ENCODE measurements around the gene C19orf38. TPM values are rescaled to one million over a fixed set of nuclear protein-coding genes. Genes with fewer than 3 reads are reported as not detected.
A peak's percentile ranks its signal among the peaks of the same experiment; 100 is the strongest.

The C19orf38 gene
- polyA plus RNA-seq, 2 of the 4 experiments (the other 2 are of a cell fraction) = 0.09 to 0.13 TPM

- H3K9me3 ChIP-seq = no peaks in the 10 kb centered on the region
- H3K4me2 ChIP-seq = no peak overlapping the region
- 94% methylated on average over 27 of the region's 27 CpGs for WGBS (ENCODE audit: missing lambda C conversion rate)
- POLR2A ChIA-PET = no interaction called here
- CTCF ChIA-PET = interaction anchor here (0.6 to 3.1 kb wide), 3 partner anchors 32 to 102 kb away, joined by 4 to 10 read pairs (median 4); partner anchors contain the start of gene DNM2
- no peak for DNase-seq (ENCODE audit: low read depth in 1 of 2, low spot score in 1 of 2)
- H3K4me3 ChIP-seq = no peak overlapping the region
- TF ChIP-seq FOXS1 (CRISPR knock-in tag; IDR thresholded peaks at IDR 0.05) = no peak
- no peak for TF ChIP-seq CBX8 (IDR thresholded peaks at IDR 0.05)
- no peak for TF ChIP-seq ZSCAN20 (CRISPR knock-in tag; IDR thresholded peaks at IDR 0.05)
- TF ChIP-seq RCOR1 (IDR thresholded peaks at IDR 0.05; ENCODE audit: low read depth, low read length) = no peak
- no peak for TF ChIP-seq ELK1 (IDR thresholded peaks at IDR 0.05; ENCODE audit: low read depth, low read length)
- FAIRE-seq = no peak
- ATAC-seq = no peak
- H3K27ac ChIP-seq = no peak overlapping the region
- no peaks in the 10 kb centered on the region for H3K4me1 ChIP-seq
These were observed 28.8 kb upstream of the C19orf38 start for GRCh38 chr19:10819124-10820060.

- no peak overlapping the region for H3K4me3 ChIP-seq
- FAIRE-seq (no peak), DNase-seq (ENCODE audit: low read depth in 1 of 2, low spot score in 1 of 2) (peak in 1 of 2 experiments; percentile 13), ATAC-seq (peak; percentile 58 to 74; a peak in 4 of 6 replicates)
- ChIA-PET CTCF (interaction anchor here (0.6 to 3.1 kb wide), 5 partner anchors 8 to 103 kb away, joined by 3 to 10 read pairs (median 3); partner anchors contain the start of gene DNM2), POLR2A (no interaction called here)
- no peaks in the 10 kb centered on the region for H3K4me1 ChIP-seq
- H3K27ac ChIP-seq = no peak overlapping the region
- 95% methylated on average over 7 of the region's 7 CpGs for WGBS (ENCODE audit: missing lambda C conversion rate)
- no peak overlapping the region for H3K4me2 ChIP-seq
- peak; percentile 38 for TF ChIP-seq ZFP36 (IDR thresholded peaks at IDR 0.05; ENCODE audit: borderline replicate concordance, partially characterized antibody)
- peak in 1 of 2 experiments; percentile 20; a peak in 1 of 5 replicates for TF ChIP-seq RAD21 (conservative IDR thresholded peaks at IDR 0.05 in 1 of 2, IDR thresholded peaks at IDR 0.05 in 1 of 2)
- no peak for TF ChIP-seq CEBPB (IDR thresholded peaks at IDR 0.05)
- H3K9me3 ChIP-seq = no peaks in the 10 kb centered on the region
These were observed 28.0 kb upstream of the C19orf38 start for GRCh38 chr19:10820173-10820572.

- no peak for FAIRE-seq
- H3K9me3 ChIP-seq = no peaks in the 10 kb centered on the region
- no peak for ATAC-seq
- no peaks in the 10 kb centered on the region for H3K4me1 ChIP-seq
- no CpG with 5 or more reads among the region's 12 CpGs for WGBS (ENCODE audit: missing lambda C conversion rate)
- no peak overlapping the region for H3K4me3 ChIP-seq
- DNase-seq (ENCODE audit: low read depth in 1 of 2, low spot score in 1 of 2) = no peak
- H3K4me2 ChIP-seq = no peak overlapping the region
- ChIA-PET CTCF (interaction anchor here (0.7 to 1.9 kb wide), 4 partner anchors 29 to 106 kb away, joined by 3 to 7 read pairs (median 4); partner anchors contain the start of gene DNM2), POLR2A (no interaction called here)
- TF ChIP-seq JUN (IDR thresholded peaks at IDR 0.05) = no peak
- TF ChIP-seq POLR2AphosphoS2 (conservative IDR thresholded peaks at IDR 0.05; ENCODE audit: low read length) = no peak
- no peak for TF ChIP-seq GATA3 (IDR thresholded peaks at IDR 0.05; ENCODE audit: borderline replicate concordance)
- TF ChIP-seq CHD4 (IDR thresholded peaks at IDR 0.05; ENCODE audit: borderline replicate concordance) = no peak
- no peak for TF ChIP-seq PBX3 (IDR thresholded peaks at IDR 0.05)
- no peak for TF ChIP-seq ZSCAN20 (CRISPR knock-in tag; IDR thresholded peaks at IDR 0.05)
- no peak for TF ChIP-seq NFE2L2 (conservative IDR thresholded peaks at IDR 0.05; ENCODE audit: low read length)
- H3K27ac ChIP-seq = no peak overlapping the region
These were observed 24.5 kb upstream of the C19orf38 start for GRCh38 chr19:10823690-10824089.

- H3K4me3 ChIP-seq = no peak overlapping the region
- ATAC-seq (no peak), FAIRE-seq (no peak), DNase-seq (ENCODE audit: low read depth in 1 of 2, low spot score in 1 of 2) (no peak)
- no peak overlapping the region for H3K4me2 ChIP-seq
- TF ChIP-seq CBX2 (IDR thresholded peaks at IDR 0.05; ENCODE audit: borderline replicate concordance, low read depth) = no peak
- no peak for TF ChIP-seq ESRRA (IDR thresholded peaks at IDR 0.05; ENCODE audit: borderline replicate concordance, low read length)
- TF ChIP-seq PHF8 (IDR thresholded peaks at IDR 0.05; ENCODE audit: borderline replicate concordance, low read depth) = no peak
- TF ChIP-seq RCOR1 (IDR thresholded peaks at IDR 0.05; ENCODE audit: low read depth, low read length) = no peak
- no peak for TF ChIP-seq TFCP2L1 (CRISPR knock-in tag; IDR thresholded peaks at IDR 0.05)
- TF ChIP-seq HEYL (CRISPR knock-in tag; IDR thresholded peaks at IDR 0.05) = no peak
- TF ChIP-seq SREBF2 (IDR thresholded peaks at IDR 0.05) = no peak
- TF ChIP-seq CHD4 (IDR thresholded peaks at IDR 0.05; ENCODE audit: borderline replicate concordance) = no peak
- no peak for TF ChIP-seq CEBPB (IDR thresholded peaks at IDR 0.05)
- TF ChIP-seq HDAC2 (IDR thresholded peaks at IDR 0.05) = no peak
- TF ChIP-seq RFX5 (IDR thresholded peaks at IDR 0.05) = no peak
- TF ChIP-seq ATOH8 (CRISPR knock-in tag; IDR thresholded peaks at IDR 0.05; ENCODE audit: low read depth) = no peak
- no peak for TF ChIP-seq ZC3H11A (IDR thresholded peaks at IDR 0.05)
- TF ChIP-seq CTCF (IDR thresholded peaks at IDR 0.05) = no peak
- no peak overlapping the region for H3K27ac ChIP-seq
- ChIA-PET POLR2A (no interaction called here), CTCF (interaction anchor here (4.7 kb wide), 1 partner anchor 108 kb away, joined by 21 read pairs; the partner anchor contains the start of gene DNM2)
- 92% methylated on average over 6 of the region's 7 CpGs for WGBS (ENCODE audit: missing lambda C conversion rate)
- H3K4me1 ChIP-seq = no peaks in the 10 kb centered on the region
- H3K9me3 ChIP-seq = no peaks in the 10 kb centered on the region
These were observed 22.0 kb upstream of the C19orf38 start for GRCh38 chr19:10826231-10826630.
